Activated CD4-positive, alpha-beta T cell treated with anti-CD3 and anti-CD28 coated beads, Interleukin-2, amount 50 U/mL, for 16 hours (primary cell): ENCODE data around the gene KRTAP2-2.
"Not testable (repeated sequence)": the region's sequence is repeated elsewhere in the genome, so short reads cannot be mapped to it uniquely, and the experiment has no call there.

Experiments used
- DNase-seq: peaks from one replicate; pipeline ENCODE4 v3.0.0-alpha.2; 2020

KRTAP2-2 gene

DNA sequence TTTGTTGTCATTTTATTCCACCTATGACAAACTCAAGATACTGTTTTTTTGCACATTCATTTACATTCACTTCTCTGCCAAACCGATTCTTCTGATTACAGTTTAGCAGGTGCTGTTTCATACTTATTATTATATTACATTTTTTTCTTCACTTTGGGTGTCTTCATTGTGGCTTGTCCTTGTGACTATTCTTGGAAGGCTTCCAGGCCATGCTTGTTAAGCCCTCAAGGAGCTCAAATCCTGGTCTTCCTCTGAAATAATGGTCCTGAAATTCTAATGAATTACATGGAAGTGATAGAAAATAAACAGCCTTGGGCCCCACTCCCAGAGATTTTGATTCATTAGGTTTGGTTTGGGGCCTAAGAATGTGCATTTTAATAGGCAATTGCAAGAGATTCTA, 9.3 kb upstream of the KRTAP2-2 start:
- no peak for DNase-seq

DNA sequence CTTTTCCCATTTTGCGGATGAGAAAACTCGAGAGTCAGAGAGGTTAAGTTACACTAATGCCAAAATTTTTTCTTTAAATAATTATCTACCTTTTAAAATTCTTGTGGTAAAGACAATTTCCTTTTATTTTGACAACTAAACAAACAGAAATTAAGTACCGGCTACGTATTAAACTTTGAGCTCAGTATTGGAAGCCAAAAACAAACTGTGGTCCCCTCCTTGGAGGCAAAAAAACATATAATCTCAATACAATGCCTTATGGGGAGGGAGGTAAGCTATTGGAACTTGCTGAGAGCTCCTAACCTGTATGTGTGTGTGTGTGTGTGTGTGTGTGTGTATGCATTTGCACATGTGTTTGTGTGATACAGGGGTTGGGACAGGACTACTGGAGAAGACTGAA, 8.4 kb upstream of the KRTAP2-2 start:
- no peak for DNase-seq

DNA sequence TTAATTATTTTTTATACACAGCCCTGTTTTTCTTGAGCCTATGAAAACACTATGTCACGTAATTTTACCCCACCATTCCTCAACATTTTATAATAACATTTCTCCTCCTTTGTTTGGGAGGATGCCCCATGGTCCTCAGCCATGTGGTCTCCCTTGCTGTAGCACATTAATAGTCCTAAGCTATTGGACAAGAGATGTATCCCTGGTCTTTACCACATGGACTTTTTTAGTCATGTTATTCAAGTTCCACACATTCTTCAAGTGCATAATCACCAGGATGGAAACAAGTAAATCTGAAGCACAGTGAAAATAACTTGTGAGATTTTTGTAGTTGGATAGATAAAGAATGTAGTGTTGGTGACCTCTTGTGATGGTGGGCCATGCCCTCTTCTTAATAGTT, 6.9 kb upstream of the KRTAP2-2 start:
- no peak for DNase-seq

DNA sequence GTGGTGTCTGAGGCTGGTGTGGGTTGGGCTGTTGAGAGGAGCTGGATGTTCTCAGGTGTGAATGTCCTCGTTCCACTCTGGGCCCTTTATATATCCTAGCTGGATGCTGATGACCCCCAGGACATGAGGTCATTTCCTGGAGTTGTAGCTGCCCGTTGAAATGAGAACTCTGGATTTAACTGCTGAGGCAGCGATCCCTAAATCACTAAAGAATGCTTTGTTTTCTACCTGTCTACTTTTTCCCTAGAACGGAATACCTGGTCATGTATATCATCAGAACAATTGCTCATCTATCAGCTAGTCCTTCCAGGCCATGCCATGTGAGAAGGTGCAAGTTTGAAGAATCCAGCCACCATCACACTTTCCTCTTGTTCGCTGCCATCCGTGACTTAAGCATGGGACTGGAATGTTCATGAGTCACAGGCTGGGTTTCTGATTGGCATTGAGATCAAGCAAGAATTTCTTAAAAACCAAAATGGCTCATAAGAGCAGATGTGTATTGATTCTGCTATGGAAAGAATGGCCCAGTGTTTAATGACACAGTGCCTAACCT, 5.1 kb upstream of the KRTAP2-2 start, which contains the start of gene KRTAP2-3:
Gene KRTAP2-3, minus strand, starts transcription at position 63 of the 553 bp plus-strand sequence. CDS start 64 bp downstream, outside the sequence.
- DNase-seq: no peak

- DNase-seq: not testable (repeated sequence)
Observed at GRCh38 chr17:41059276-41060051, 4.4 kb upstream of the KRTAP2-2 start.

DNA sequence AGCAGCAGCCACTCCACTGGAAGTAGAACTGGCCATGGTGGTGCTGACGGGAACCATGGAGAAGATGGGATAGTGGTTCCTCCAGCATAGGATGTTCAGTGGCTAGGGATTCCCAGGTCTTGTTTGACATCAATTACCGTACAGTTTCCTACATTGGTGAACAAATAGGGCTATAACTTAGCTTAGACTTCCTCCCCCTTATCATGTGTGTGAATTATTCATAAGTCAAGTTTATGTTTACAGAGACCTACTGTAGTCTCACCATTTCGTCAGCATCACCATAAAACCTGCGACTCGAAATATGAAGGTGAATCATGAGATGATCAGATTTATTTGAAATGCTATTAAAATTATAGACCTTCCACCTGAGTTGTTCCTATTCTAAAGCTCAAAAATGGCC, 3.7 kb upstream of the KRTAP2-2 start:
- DNase-seq: no peak

DNA sequence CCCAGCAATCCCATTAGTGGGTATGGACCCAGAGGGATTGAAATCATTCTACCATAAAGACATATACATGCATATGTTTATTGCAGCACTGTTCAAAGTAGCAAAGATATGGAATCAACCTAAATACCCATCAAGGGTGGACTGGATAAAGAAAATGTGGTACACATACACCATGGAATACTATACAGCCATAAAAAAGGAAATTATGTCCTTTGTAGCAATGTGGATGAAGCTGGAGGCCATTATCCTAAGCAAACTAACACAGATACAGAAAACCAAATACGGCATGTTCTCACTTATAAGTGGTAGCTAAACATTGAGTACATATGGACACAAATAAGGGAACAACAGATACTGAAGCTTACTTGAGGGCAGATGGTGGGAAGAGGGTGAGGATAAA, 2.5 kb upstream of the KRTAP2-2 start:
- DNase-seq: no peak

- not testable (repeated sequence) for DNase-seq
Observed at GRCh38 chr17:41054556-41054955, 474 bp downstream of the KRTAP2-2 start.

DNA sequence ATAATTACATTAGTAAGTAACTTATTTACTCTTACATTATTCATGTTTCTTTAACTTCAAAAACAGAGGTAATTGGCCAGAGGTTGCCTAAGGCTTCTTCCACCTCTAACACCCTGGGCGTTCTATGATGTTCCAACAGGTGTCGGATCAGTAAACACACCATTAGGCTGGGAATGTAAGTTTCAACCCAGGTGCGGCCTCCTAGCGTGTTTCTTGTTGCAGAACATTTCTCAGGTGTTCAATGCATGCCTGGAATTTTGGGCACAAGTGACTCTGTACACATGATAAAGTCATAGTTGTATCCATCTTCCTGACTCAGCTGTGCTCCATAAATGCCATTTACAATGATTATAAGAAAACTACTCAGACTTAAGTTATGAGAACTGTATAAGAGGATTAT, 1.0 kb downstream of the KRTAP2-2 start:
- DNase-seq: no peak

DNA sequence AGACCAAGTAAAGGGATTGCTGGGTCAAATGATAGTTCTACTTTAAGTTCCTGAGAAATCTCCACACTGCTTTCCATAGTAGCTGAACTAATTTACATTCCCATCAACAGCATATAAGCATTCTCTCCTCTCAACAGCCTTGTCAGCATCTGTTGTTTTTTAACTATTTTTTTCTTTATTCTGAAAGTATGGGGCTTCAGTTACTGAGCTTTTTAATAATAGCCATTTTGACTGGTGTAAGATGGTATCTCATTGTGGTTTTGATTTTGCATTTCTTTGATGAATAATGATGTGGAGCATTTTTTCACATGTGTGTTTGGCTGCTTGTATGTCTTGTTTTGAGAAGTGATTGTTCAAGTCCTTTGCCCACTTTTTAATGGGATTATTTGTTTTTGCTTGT, 2.5 kb downstream of the KRTAP2-2 start:
- no peak for DNase-seq

- no peak for DNase-seq
Observed at GRCh38 chr17:41049110-41049509, 5.9 kb downstream of the KRTAP2-2 start.

DNA sequence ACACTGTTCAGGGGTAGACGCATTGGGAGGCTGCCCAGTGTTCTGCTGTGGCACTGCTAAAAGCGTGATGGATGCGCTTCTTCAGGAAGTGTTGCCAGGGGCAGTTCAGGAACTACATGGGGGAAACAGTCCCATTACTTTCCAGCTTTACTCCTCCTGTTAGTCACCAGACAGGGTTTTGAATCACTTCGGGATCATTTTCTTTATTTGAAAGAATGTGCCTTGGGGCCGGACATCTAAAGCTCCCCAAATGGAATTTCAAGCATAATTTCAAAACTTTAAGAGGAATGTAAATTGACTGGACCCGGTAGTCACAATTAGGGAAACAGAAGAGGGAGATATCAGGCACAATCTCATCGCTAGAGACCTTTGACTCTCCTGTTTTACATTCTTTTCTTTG, 6.6 kb downstream of the KRTAP2-2 start:
- no peak for DNase-seq

DNA sequence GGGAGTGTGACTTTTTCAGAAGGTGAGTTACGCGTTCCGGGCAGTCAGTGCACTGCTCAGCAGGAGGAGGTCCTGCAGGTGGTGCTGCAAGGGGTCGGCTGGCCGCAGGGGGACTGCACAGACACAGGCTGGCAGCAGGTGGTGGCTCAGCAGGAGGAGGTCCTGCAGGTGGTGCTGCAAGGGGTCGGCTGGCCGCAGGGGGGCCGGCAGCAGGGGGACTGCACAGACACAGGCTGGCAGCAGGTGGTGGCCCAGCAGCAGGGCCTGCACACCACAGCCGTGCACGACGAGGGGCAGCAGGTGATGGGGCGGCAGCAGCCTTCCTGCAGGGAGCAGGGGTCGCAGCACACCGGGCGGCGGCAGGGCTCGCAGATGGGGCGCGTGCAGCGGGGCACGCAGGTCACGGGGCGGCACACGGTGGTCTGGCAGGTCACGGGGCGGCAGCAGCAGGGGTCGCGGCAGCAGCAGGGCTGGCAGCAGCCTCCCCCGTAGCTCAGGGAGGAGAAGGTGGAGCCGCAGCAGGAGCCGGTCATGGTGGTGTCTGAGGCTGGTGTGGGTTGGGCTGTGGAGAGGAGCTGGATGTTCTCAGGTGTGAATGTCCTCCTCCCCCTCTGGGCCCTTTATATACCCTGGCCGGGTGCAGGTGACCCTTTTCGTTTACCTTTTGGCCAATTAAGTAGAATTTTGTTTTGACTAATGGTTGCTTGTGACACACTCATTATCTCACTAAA, 8.1 kb downstream of the KRTAP2-2 start, which contains the start of gene KRTAP2-1:
Gene KRTAP2-1, minus strand, starts transcription at position 582 of the 731 bp plus-strand sequence. Its CDS starts 49 bp downstream, at position 533.
- DNase-seq: not testable (repeated sequence)

GRCh38 chr17:41042953-41043352, 12.1 kb downstream of the KRTAP2-2 start:
- DNase-seq: no peak

- not testable (repeated sequence) for DNase-seq
Observed at GRCh38 chr17:41040783-41041571, 14.1 kb downstream of the KRTAP2-2 start, which contains the start of gene KRTAP1-1. Gene KRTAP1-1 (minus strand): TSS chr17:41041450. CDS start chr17:41041397, 53 bp downstream.

DNA sequence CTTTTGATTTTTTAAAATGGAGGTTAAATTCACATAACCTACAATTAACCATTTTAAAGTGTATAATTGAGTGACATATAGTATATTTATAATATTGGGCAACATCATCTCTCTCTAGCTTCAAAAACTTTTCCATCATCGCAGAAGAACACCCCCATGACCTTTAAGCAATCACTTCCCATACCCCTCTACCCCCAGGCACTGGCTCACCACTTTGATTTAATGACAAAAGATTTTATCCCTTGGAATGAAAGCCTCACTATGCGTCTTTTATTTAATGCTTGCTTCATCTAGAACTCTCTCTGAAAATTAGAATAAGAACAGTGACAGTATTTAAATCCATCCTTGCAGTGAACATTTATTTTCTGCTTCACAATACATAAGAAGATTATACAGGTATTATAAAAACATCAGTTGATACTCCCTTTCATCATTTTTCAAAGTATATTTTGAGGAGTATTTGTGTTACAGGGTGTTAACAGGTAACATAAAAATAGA, 17.1 kb downstream of the KRTAP2-2 start:
- no peak for DNase-seq

- not testable (repeated sequence) for DNase-seq
Observed at GRCh38 chr17:41034346-41034935, 20.6 kb downstream of the KRTAP2-2 start, which contains the start of gene KRTAP1-3. Gene KRTAP1-3 (minus strand): TSS chr17:41034874. CDS start chr17:41034821, 53 bp downstream.

DNA sequence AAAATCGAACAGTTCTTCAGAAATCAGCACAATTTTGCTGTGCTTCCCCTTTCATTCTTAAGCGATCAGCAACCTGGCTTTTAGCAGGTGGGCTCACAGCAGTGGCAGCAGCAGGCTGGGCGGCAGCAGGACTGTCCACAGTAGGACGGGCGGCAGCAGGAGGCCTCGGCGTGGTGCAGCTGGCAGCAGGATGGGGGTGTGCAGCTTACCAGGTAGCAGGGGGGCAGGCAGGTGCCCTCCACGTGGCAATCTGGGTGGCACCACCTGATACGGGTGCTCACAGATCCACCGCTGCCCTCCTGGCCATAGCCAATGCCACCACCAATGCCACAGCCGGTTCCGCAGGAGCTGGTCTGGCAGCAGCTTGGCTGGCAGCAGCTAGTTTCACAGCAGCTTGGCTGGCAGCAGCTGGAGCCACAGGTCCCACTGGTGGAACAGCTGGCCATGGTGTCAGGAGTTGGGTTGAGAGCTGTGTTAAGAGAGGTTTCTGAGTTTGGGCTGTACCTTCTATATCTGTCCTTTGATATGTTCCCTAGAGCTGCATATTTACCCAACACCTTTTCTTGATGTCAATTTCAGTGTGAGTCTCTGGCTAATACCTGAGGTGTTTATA, 25.3 kb downstream of the KRTAP2-2 start, which contains the start of gene KRTAP1-4:
Gene KRTAP1-4, minus strand, starts transcription at position 563 of the 613 bp plus-strand sequence. Its CDS starts 117 bp downstream, at position 446.
- no peak for DNase-seq

GRCh38 chr17:41026715-41027471, 28.1 kb downstream of the KRTAP2-2 start, which contains the start of gene KRTAP1-5:
Gene KRTAP1-5 (minus strand): TSS chr17:41027208. CDS start chr17:41027155, 53 bp downstream.
- no peak for DNase-seq

- no peak for DNase-seq
Observed at GRCh38 chr17:41024697-41025096, 30.3 kb downstream of the KRTAP2-2 start.
